AG04450 (cell line): ENCODE data around the gene TAC4. TPM values are rescaled to one million over a fixed set of nuclear protein-coding genes. Genes with fewer than 3 reads are reported as not detected.

ENCODE experiments used
- CTCF ChIA-PET: fragments of 300-600, 350-600 bp; formaldehyde crosslinking; extraction: SDS; loops from one replicate; lab custom pipeline; 2022; ENCODE audit warnings: antibody characterized with exemption, inconsistent platforms; lab: Charles Lee
- POLR2A ChIA-PET: fragments of 350-600 bp; formaldehyde crosslinking; extraction: SDS; loops from one replicate; lab custom pipeline; 2021; ENCODE audit warnings: antibody characterized with exemption, inconsistent platforms; lab: Yijun Ruan, JAX
- DNase-seq: peaks from one replicate; pipeline ENCODE4 v3.0.0-alpha.2; 2011; ENCODE audit warnings: low read depth, low spot score
- H3K27ac ChIP-seq: one replicate; pipeline ENCODE4 v1.5.1; 2012; ENCODE audit warnings: low read depth, low read length, control low read depth
- H3K27me3 ChIP-seq: one replicate; pipeline ENCODE4 v1.6.0; 2012; ENCODE audit warnings: low read length; ENCODE audit not compliant: control insufficient read depth, insufficient read depth
- H3K4me3 ChIP-seq: 2 replicates; pipeline ENCODE4 v1.5.1; 2011; ENCODE audit warnings: mild to moderate bottlenecking, low read depth, low read length, control low read depth
- H3K9me3 ChIP-seq: 2 replicates; pipeline ENCODE4 v1.5.1; 2012; ENCODE audit warnings: low read length; ENCODE audit not compliant: control insufficient read depth, insufficient read depth
- polyA plus RNA-seq: library from polyadenylated mRNA; depleted of rRNA; stranded (reverse); fragments of >200 nt; gene quantifications from 2 replicates; pipeline ENCODE4 v1.2.3, GENCODE V29; 2011
- TF ChIP-seq, protein P1 (sequence below): IDR thresholded peaks from 2 replicates; pipeline ENCODE4 v1.5.1; 2011; ENCODE audit warnings: low read depth, low read length, control low read depth, inconsistent platforms

TAC4 gene
- polyA plus RNA-seq, 1 experiment = not detected

DNA sequence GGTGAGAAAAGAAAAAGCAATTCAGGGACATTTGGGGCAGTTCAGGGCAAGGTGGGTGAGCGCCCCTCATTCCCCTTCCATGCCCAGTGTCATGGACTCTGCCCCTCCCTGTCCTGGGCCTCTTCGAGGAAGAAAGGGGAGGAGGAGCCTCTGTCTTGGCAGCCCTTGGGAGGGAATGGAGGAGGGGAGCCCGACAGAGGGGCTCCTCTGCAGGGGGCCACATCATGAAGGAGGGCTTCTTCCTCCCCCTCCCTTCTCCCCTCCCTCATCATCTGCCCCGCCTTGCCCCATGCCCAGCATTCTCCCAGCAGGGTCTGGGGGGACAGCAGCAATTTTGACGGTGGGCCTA lies 33.2 kb upstream of the TAC4 start:
- ChIA-PET POLR2A (no interaction called here), CTCF (interaction anchor here (0.7 to 3.0 kb wide), 4 partner anchors 8 to 116 kb away, joined by 3 to 32 read pairs (median 4); no protein-coding TSS in a partner anchor)
- no peak for DNase-seq
- Histone ChIP-seq H3K4me3 (no peak overlapping the region), H3K27me3 (peaks cover 59% of the 10 kb centered on the region), H3K9me3 (no peaks in the 10 kb centered on the region; the same call in 1 of the 2 replicates), H3K27ac (no peak overlapping the region)
- TF ChIP-seq, protein P1, sequence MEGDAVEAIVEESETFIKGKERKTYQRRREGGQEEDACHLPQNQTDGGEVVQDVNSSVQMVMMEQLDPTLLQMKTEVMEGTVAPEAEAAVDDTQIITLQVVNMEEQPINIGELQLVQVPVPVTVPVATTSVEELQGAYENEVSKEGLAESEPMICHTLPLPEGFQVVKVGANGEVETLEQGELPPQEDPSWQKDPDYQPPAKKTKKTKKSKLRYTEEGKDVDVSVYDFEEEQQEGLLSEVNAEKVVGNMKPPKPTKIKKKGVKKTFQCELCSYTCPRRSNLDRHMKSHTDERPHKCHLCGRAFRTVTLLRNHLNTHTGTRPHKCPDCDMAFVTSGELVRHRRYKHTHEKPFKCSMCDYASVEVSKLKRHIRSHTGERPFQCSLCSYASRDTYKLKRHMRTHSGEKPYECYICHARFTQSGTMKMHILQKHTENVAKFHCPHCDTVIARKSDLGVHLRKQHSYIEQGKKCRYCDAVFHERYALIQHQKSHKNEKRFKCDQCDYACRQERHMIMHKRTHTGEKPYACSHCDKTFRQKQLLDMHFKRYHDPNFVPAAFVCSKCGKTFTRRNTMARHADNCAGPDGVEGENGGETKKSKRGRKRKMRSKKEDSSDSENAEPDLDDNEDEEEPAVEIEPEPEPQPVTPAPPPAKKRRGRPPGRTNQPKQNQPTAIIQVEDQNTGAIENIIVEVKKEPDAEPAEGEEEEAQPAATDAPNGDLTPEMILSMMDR = no peak

DNA sequence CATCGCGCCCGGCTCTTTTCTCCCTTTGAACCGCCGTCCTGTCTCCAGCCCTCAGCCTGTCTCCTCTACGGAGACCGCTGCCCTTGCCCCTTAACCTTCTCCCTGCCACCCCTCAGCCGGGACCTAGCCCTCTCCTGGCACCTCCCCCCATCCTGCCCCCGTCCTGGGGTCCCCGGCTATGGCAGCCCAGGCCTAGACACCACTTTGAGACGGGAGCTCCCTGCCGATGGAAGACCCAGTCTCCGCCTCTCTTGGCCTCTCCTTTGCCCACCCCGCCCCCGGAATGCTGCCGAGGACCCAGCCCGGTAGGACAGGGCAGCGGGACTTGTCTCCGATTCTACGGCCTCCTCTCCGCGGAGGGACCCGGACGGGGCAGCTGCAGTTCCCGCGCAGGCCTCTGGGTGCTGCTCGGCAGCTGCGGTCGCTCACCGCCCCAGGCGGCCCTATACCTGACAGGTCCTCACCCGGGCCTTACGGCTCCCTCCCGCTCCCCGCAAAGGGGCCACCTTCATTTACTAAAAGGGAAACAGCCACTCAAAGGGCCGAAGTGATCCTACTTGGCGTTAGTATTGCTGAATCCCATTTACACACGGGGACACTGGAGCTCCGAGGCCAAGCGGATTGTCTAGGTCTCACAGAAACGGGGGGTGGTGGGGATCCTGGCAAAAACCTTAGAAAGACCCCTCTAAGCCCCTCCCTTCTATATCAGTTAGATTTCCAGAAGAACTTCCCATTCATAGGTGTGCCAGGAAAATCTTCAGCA lies 32.6 kb upstream of the TAC4 start:
- no peak overlapping the region for H3K27ac ChIP-seq
- CTCF ChIA-PET = interaction anchor here (0.5 to 3.0 kb wide), 11 partner anchors 8 to 561 kb away, joined by 3 to 32 read pairs (median 3); no protein-coding TSS in a partner anchor
- no peak overlapping the region for H3K4me3 ChIP-seq
- H3K27me3 ChIP-seq = peaks cover 57% of the 10 kb centered on the region
- H3K9me3 ChIP-seq = no peaks in the 10 kb centered on the region; the same call in 1 of the 2 replicates
- DNase-seq = peak; percentile 13
- POLR2A ChIA-PET = no interaction called here
- TF ChIP-seq, protein P1 = peak; percentile 93

DNA sequence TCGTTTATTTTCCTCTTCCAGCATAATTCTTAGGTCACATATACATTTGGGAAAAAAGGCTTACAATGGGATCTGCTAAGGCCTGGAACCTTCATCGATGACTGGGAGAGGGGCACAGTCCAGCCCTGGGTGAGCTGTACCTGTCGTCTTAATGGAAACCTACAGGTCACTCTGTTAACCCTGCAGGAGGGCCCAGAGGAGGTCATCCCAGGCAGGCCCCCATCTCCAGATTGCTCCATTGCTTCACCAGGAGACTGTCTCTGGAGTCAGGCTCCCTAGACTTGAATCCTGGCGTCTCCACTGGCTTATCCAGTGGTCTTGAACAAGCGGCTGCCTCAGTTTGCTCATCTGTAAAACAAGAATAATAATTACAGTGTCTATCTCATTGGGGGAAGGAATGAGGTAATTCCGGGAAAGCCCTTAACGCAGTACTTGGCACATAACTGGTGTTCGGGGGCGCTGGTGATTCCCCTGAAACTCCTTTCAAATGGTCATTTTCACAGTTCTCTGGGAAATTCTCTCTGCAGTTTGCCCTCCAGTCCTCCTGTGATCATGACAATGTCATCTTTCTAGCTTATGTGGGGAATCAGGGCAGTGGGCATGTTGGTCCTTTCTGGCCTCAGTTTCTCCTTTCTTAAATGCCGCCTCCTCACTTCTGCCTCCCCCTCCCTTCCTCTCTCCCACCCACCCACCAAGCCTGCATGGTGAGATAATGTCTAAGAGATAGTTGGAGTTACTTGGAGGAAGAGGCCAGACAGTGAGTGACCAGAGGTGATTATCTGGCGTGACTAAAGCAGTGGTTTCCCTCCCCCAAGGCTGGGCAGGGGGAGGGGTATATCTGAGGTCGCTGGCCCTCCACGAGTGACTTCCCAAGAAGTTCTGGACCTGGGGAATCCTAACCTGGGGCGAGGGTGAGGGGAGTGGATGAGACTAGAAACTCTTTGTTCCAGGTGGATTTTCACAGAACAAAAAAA lies 31.3 kb upstream of the TAC4 start:
- TF ChIP-seq, protein P1 = no peak
- Histone ChIP-seq H3K4me3 (no peak overlapping the region), H3K27ac (no peak overlapping the region), H3K9me3 (no peaks in the 10 kb centered on the region; the same call in 1 of the 2 replicates), H3K27me3 (peaks cover 54% of the 10 kb centered on the region)
- ChIA-PET CTCF (interaction anchor here (1.0 to 3.0 kb wide), 3 partner anchors 21 to 208 kb away, joined by 3 to 32 read pairs (median 4); no protein-coding TSS in a partner anchor), POLR2A (interaction anchor here (0.6 kb wide), 1 partner anchor 111 kb away, joined by 6 read pairs; no protein-coding TSS in a partner anchor)
- no peak for DNase-seq

DNA sequence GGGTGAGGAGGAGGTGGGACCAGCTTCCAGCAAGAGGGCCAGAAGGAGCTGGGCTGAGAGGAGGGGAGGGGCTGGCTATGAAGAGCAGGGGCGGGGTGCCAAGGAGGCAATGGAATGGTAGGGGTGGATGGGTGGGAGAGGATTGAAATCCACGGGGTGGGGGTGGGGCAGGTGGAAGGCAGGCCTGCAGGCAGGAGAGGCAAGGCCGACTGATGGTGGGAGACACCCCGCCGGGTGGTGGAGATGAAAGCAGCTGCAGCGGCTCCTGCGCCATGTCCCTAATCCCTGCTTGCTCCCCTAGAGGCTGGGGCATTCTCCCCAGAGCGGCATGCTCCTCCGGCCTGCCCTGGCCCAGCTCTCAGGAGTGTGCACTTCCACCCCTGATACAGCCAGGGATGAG lies 27.8 kb upstream of the TAC4 start:
- no peak for DNase-seq
- Histone ChIP-seq H3K27ac (no peak overlapping the region), H3K4me3 (no peak overlapping the region), H3K9me3 (no peaks in the 10 kb centered on the region), H3K27me3 (peaks cover 44% of the 10 kb centered on the region)
- CTCF ChIA-PET = interaction anchor here (1.0 to 2.6 kb wide), 2 partner anchors 13 to 122 kb away, joined by 6 to 22 read pairs; no protein-coding TSS in a partner anchor
- TF ChIP-seq, protein P1 = no peak
- POLR2A ChIA-PET = no interaction called here
